ENCODE data around the gene UGT1A9.

- TF ChIP-seq CTCF (IDR thresholded peaks at IDR 0.05) = no peak
- no peak for TF ChIP-seq POLR2A (IDR thresholded peaks at IDR 0.05)
These were observed 32.9 kb upstream of the UGT1A9 start for GRCh38 chr2:233638836-233639235.
